ENCODE results near the gene THAP11.

The THAP11 gene

DNA sequence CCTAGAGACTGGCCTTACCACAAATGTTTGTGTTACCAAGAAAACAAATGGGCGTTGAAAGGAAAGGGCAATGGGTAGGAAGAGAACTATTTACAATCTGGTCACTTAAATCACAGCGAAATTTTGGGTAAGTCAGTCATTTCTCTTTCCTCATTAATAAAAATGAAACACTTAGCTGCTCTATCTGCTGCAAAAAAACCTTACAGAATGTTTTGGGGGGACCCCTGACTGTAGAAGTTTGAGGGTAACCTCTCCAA, 3.9 kb downstream of the THAP11 start:
- Histone ChIP-seq H3K4me1 (ENCODE audit: control insufficient read depth, low read depth, low read length) (peaks cover 17% of the 10 kb centered on the region), H3K36me3 (ENCODE audit: control insufficient read depth, insufficient read depth, low read length) (peaks cover 3% of the 10 kb centered on the region), H3K4me3 (ENCODE audit: low read length) (peak overlapping the region; percentile 34), H3K79me1 (ENCODE audit: low read length) (peaks cover 19% of the 10 kb centered on the region), H3K27me3 (ENCODE audit: insufficient read depth, low read length, poor library complexity) (no peaks in the 10 kb centered on the region), H3K4ac (ENCODE audit: low read depth, low read length) (no peak overlapping the region), H3K27ac (ENCODE audit: low read depth, low read length) (peak overlapping the region; percentile 94), H3K79me2 (ENCODE audit: control insufficient read depth, insufficient read depth, low read length) (peaks cover 56% of the 10 kb centered on the region), H3K18ac (ENCODE audit: low read length) (peak overlapping the region; percentile 94), H2BK120ac (ENCODE audit: low read depth, low read length) (peak overlapping the region; percentile 46), H2BK15ac (replicated peaks; ENCODE audit: low read depth) (no peak overlapping the region), H3K4me2 (ENCODE audit: low read length) (peak overlapping the region; percentile 60), H2BK5ac (ENCODE audit: low read length) (peak overlapping the region; percentile 9), H3K9ac (ENCODE audit: low read length) (peak overlapping the region; percentile 79), H3K56ac (ENCODE audit: low read length) (peak overlapping the region; percentile 90), H4K8ac (ENCODE audit: low read depth, low read length) (no peak overlapping the region), H4K5ac (ENCODE audit: low read length) (no peak overlapping the region), H3K23ac (ENCODE audit: low read length) (no peak overlapping the region), H2AK5ac (ENCODE audit: low read length) (no peak overlapping the region)
- no CpG with 5 or more reads among the region's 2 CpGs for WGBS (ENCODE audit: extremely low coverage, insufficient coverage, low lambda C conversion rate)
- DNase-seq = no peak

- Histone ChIP-seq H3K36me3 (ENCODE audit: control insufficient read depth, insufficient read depth, low read length) (peaks cover 3% of the 10 kb centered on the region), H3K79me1 (ENCODE audit: low read length) (peaks cover 19% of the 10 kb centered on the region), H3K27me3 (ENCODE audit: insufficient read depth, low read length, poor library complexity) (no peaks in the 10 kb centered on the region), H2AK5ac (ENCODE audit: low read length) (peak within 1 kb of the TSS; percentile 74), H3K27ac (ENCODE audit: low read depth, low read length) (peak within 1 kb of the TSS; percentile 94), H3K4ac (ENCODE audit: low read depth, low read length) (peak within 1 kb of the TSS; percentile 81), H3K56ac (ENCODE audit: low read length) (peak within 1 kb of the TSS; percentile 97), H2BK120ac (ENCODE audit: low read depth, low read length) (peak within 1 kb of the TSS; percentile 80), H4K8ac (ENCODE audit: low read depth, low read length) (no peak within 1 kb of the TSS), H3K9ac (ENCODE audit: low read length) (peak within 1 kb of the TSS; percentile 99), H3K23ac (ENCODE audit: low read length) (peak within 1 kb of the TSS; percentile 100), H4K5ac (ENCODE audit: low read length) (no peak within 1 kb of the TSS), H3K79me2 (ENCODE audit: control insufficient read depth, insufficient read depth, low read length) (peaks cover 58% of the 10 kb centered on the region), H3K4me2 (ENCODE audit: low read length) (peak within 1 kb of the TSS; percentile 92), H3K4me3 (ENCODE audit: low read length) (peak within 1 kb of the TSS; percentile 96), H3K4me1 (ENCODE audit: control insufficient read depth, low read depth, low read length) (peaks cover 17% of the 10 kb centered on the region), H2BK5ac (ENCODE audit: low read length) (peak within 1 kb of the TSS; percentile 70), H3K18ac (ENCODE audit: low read length) (peak within 1 kb of the TSS; percentile 94), H2BK15ac (replicated peaks; ENCODE audit: low read depth) (no peak within 1 kb of the TSS)
- peak; percentile 99 for DNase-seq
- no CpG with 5 or more reads among the region's 57 CpGs for WGBS (ENCODE audit: extremely low coverage, insufficient coverage, low lambda C conversion rate)
Measured at GRCh38 chr16:67846320-67847063, 4.4 kb downstream of the THAP11 start, which contains the start of gene NUTF2. NUTF2 (plus strand) TSS chr16:67846933; CDS start chr16:67865131, 18,198 bp downstream.

GRCh38 chr16:67847064-67847861, 5.1 kb downstream of the THAP11 start, which contains the start of gene CENPT:
CENPT (minus strand) TSS chr16:67847693; CDS start chr16:67833859, 13,834 bp downstream.
- Histone ChIP-seq H3K4me3 (ENCODE audit: low read length) (peak within 1 kb of the TSS; percentile 96), H3K4me1 (ENCODE audit: control insufficient read depth, low read depth, low read length) (peaks cover 17% of the 10 kb centered on the region), H3K36me3 (ENCODE audit: control insufficient read depth, insufficient read depth, low read length) (peaks cover 3% of the 10 kb centered on the region), H3K79me1 (ENCODE audit: low read length) (peaks cover 19% of the 10 kb centered on the region), H3K4me2 (ENCODE audit: low read length) (peak within 1 kb of the TSS; percentile 92), H3K23ac (ENCODE audit: low read length) (peak within 1 kb of the TSS; percentile 100), H3K56ac (ENCODE audit: low read length) (peak within 1 kb of the TSS; percentile 97), H2AK5ac (ENCODE audit: low read length) (peak within 1 kb of the TSS; percentile 74), H2BK120ac (ENCODE audit: low read depth, low read length) (peak within 1 kb of the TSS; percentile 80), H3K9ac (ENCODE audit: low read length) (peak within 1 kb of the TSS; percentile 99), H3K79me2 (ENCODE audit: control insufficient read depth, insufficient read depth, low read length) (peaks cover 66% of the 10 kb centered on the region), H3K18ac (ENCODE audit: low read length) (peak within 1 kb of the TSS; percentile 92), H3K27me3 (ENCODE audit: insufficient read depth, low read length, poor library complexity) (no peaks in the 10 kb centered on the region), H4K8ac (ENCODE audit: low read depth, low read length) (no peak within 1 kb of the TSS), H2BK15ac (replicated peaks; ENCODE audit: low read depth) (no peak within 1 kb of the TSS), H3K4ac (ENCODE audit: low read depth, low read length) (peak within 1 kb of the TSS; percentile 81), H3K27ac (ENCODE audit: low read depth, low read length) (peak within 1 kb of the TSS; percentile 94), H4K5ac (ENCODE audit: low read length) (no peak within 1 kb of the TSS), H2BK5ac (ENCODE audit: low read length) (peak within 1 kb of the TSS; percentile 70)
- WGBS (ENCODE audit: extremely low coverage, insufficient coverage, low lambda C conversion rate) = no CpG with 5 or more reads among the region's 62 CpGs
- DNase-seq = peak; percentile 96

GRCh38 chr16:67848118-67848517, 6.0 kb downstream of the THAP11 start:
- Histone ChIP-seq H4K5ac (ENCODE audit: low read length) (no peak overlapping the region), H3K23ac (ENCODE audit: low read length) (peak overlapping the region; percentile 24), H3K4me3 (ENCODE audit: low read length) (peak overlapping the region; percentile 96), H3K56ac (ENCODE audit: low read length) (peak overlapping the region; percentile 97), H3K36me3 (ENCODE audit: control insufficient read depth, insufficient read depth, low read length) (peaks cover 3% of the 10 kb centered on the region), H2BK5ac (ENCODE audit: low read length) (no peak overlapping the region), H3K4me1 (ENCODE audit: control insufficient read depth, low read depth, low read length) (peaks cover 17% of the 10 kb centered on the region), H4K8ac (ENCODE audit: low read depth, low read length) (no peak overlapping the region), H2BK15ac (replicated peaks; ENCODE audit: low read depth) (no peak overlapping the region), H3K18ac (ENCODE audit: low read length) (peak overlapping the region; percentile 24), H3K27ac (ENCODE audit: low read depth, low read length) (peak overlapping the region; percentile 94), H3K9ac (ENCODE audit: low read length) (peak overlapping the region; percentile 99), H2AK5ac (ENCODE audit: low read length) (no peak overlapping the region), H3K4me2 (ENCODE audit: low read length) (peak overlapping the region; percentile 92), H2BK120ac (ENCODE audit: low read depth, low read length) (no peak overlapping the region), H3K79me2 (ENCODE audit: control insufficient read depth, insufficient read depth, low read length) (peaks cover 66% of the 10 kb centered on the region), H3K4ac (ENCODE audit: low read depth, low read length) (no peak overlapping the region), H3K27me3 (ENCODE audit: insufficient read depth, low read length, poor library complexity) (no peaks in the 10 kb centered on the region), H3K79me1 (ENCODE audit: low read length) (peaks cover 18% of the 10 kb centered on the region)
- no CpG with 5 or more reads among the region's 11 CpGs for WGBS (ENCODE audit: extremely low coverage, insufficient coverage, low lambda C conversion rate)
- no peak for DNase-seq

GRCh38 chr16:67853670-67854069, 11.6 kb downstream of the THAP11 start:
- Histone ChIP-seq H3K79me2 (ENCODE audit: control insufficient read depth, insufficient read depth, low read length) (peaks cover 83% of the 10 kb centered on the region), H4K5ac (ENCODE audit: low read length) (no peak overlapping the region), H3K36me3 (ENCODE audit: control insufficient read depth, insufficient read depth, low read length) (peaks cover 4% of the 10 kb centered on the region), H3K27ac (ENCODE audit: low read depth, low read length) (no peak overlapping the region), H3K56ac (ENCODE audit: low read length) (no peak overlapping the region), H2BK5ac (ENCODE audit: low read length) (no peak overlapping the region), H2AK5ac (ENCODE audit: low read length) (no peak overlapping the region), H3K4me2 (ENCODE audit: low read length) (no peak overlapping the region), H3K23ac (ENCODE audit: low read length) (no peak overlapping the region), H4K8ac (ENCODE audit: low read depth, low read length) (no peak overlapping the region), H3K4me1 (ENCODE audit: control insufficient read depth, low read depth, low read length) (peaks cover 3% of the 10 kb centered on the region), H2BK15ac (replicated peaks; ENCODE audit: low read depth) (no peak overlapping the region), H3K9ac (ENCODE audit: low read length) (no peak overlapping the region), H2BK120ac (ENCODE audit: low read depth, low read length) (no peak overlapping the region), H3K4ac (ENCODE audit: low read depth, low read length) (no peak overlapping the region), H3K4me3 (ENCODE audit: low read length) (no peak overlapping the region), H3K18ac (ENCODE audit: low read length) (no peak overlapping the region), H3K79me1 (ENCODE audit: low read length) (peaks cover 26% of the 10 kb centered on the region), H3K27me3 (ENCODE audit: insufficient read depth, low read length, poor library complexity) (no peaks in the 10 kb centered on the region)
- WGBS (ENCODE audit: extremely low coverage, insufficient coverage, low lambda C conversion rate) = no CpG with 5 or more reads among the region's 3 CpGs
- no peak for DNase-seq

All from mesendoderm (in vitro differentiated cells).